HEK293T (cell line): ENCODE measurements around the gene ELL2.

Source experiments
- CTCF ChIA-PET: fragments of 350-600 bp; formaldehyde crosslinking; extraction: SDS; loops from one replicate; lab custom pipeline; 2021; ENCODE audit warnings: antibody characterized with exemption, inconsistent platforms; lab: Yijun Ruan, JAX
- POLR2A ChIA-PET: fragments of 350-600 bp; formaldehyde crosslinking; extraction: SDS; loops from one replicate; lab custom pipeline; 2020; ENCODE audit warnings: antibody characterized with exemption, inconsistent platforms; lab: Yijun Ruan, JAX
- DNase-seq: peaks from one replicate; pipeline ENCODE4 v3.0.0; 2012; ENCODE audit warnings: mixed read lengths; ENCODE audit errors: extremely low spot score
- ARNT ChIP-seq: fragments of 450-650 bp; IDR thresholded peaks from 2 replicates; pipeline ENCODE4 v1.6.1; 2017; ENCODE audit warnings: mild to moderate bottlenecking
- BHLHE40 ChIP-seq: fragments of 450-650 bp; IDR thresholded peaks from 2 replicates; pipeline ENCODE4 v1.6.1; 2016; ENCODE audit warnings: mild to moderate bottlenecking, moderate library complexity, borderline replicate concordance
- CTBP1 ChIP-seq: fragments of 450-650 bp; IDR thresholded peaks from 2 replicates; pipeline ENCODE4 v1.6.1; 2016; ENCODE audit warnings: borderline replicate concordance
- ELF4 ChIP-seq: fragments of 450-650 bp; IDR thresholded peaks from 2 replicates; pipeline ENCODE4 v1.6.1; 2017; ENCODE audit warnings: antibody characterized with exemption
- FOXA1 ChIP-seq: fragments of 450-650 bp; IDR thresholded peaks from 2 replicates; pipeline ENCODE4 v1.6.1; 2016; ENCODE audit warnings: mild to moderate bottlenecking
- FOXK2 ChIP-seq: fragments of 450-650 bp; IDR thresholded peaks from 2 replicates; pipeline ENCODE4 v1.6.1; 2016; ENCODE audit warnings: mild to moderate bottlenecking
- FOXM1 ChIP-seq: fragments of 450-650 bp; IDR thresholded peaks from 2 replicates; pipeline ENCODE4 v1.6.1; 2017; ENCODE audit warnings: mild to moderate bottlenecking, borderline replicate concordance
- HDGF ChIP-seq: fragments of 450-650 bp; IDR thresholded peaks from 2 replicates; pipeline ENCODE4 v1.6.1; 2017; ENCODE audit warnings: antibody characterized with exemption, borderline replicate concordance
- L3MBTL2 ChIP-seq: fragments of 450-650 bp; conservative IDR thresholded peaks from 2 replicates; pipeline ENCODE4 v1.6.1; 2016; ENCODE audit warnings: mild to moderate bottlenecking
- LEF1 ChIP-seq: fragments of 450-650 bp; IDR thresholded peaks from 2 replicates; pipeline ENCODE4 v1.6.1; 2017; ENCODE audit warnings: mild to moderate bottlenecking, borderline replicate concordance
- NFRKB ChIP-seq: fragments of 450-650 bp; IDR thresholded peaks from 2 replicates; pipeline ENCODE4 v1.6.1; 2016; ENCODE audit warnings: mild to moderate bottlenecking, moderate library complexity
- SP1 ChIP-seq: fragments of 450-650 bp; IDR thresholded peaks from 2 replicates; pipeline ENCODE4 v1.6.1; 2017
- SUZ12 ChIP-seq: fragments of 450-650 bp; IDR thresholded peaks from 2 replicates; pipeline ENCODE4 v1.6.1; 2016; ENCODE audit warnings: mild to moderate bottlenecking
- TARDBP ChIP-seq: fragments of 450-650 bp; IDR thresholded peaks from 2 replicates; pipeline ENCODE4 v1.6.1; 2016
- ZNF384 ChIP-seq: fragments of 450-650 bp; IDR thresholded peaks from 2 replicates; pipeline ENCODE4 v1.6.1; 2016
- TF ChIP-seq, protein P1 (sequence below): fragments of 450-650 bp; IDR thresholded peaks from 2 replicates; pipeline ENCODE4 v1.6.1; 2016

The ELL2 gene

DNA sequence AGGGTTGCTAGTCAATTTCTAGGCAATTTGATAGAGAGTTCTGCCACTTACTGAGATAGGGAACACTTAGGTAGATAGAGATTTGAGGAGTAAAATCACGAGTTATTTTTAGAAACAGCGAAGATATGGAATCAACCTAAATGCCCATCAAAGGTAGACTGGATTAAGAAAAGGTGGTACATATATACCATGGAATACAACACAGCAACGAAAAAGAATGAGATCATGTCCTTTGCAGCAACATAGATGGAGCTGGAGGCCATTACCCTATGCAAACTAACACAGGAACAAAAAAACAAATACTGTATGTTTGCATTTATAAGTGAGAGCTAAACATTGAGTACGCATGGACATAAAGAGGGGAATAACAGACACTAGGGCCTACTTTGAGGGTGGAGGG lies 9.7 kb downstream of the ELL2 start:
- TF ChIP-seq FOXA1 (no peak), FOXM1 (no peak), FOXK2 (no peak), HDGF (no peak), CTBP1 (no peak), ZNF384 (no peak), L3MBTL2 (no peak), SP1 (no peak), LEF1 (no peak), NFRKB (no peak), ARNT (no peak), TARDBP (no peak)
- DNase-seq = no peak
- POLR2A ChIA-PET = no interaction called here
- CTCF ChIA-PET = no interaction called here

DNA sequence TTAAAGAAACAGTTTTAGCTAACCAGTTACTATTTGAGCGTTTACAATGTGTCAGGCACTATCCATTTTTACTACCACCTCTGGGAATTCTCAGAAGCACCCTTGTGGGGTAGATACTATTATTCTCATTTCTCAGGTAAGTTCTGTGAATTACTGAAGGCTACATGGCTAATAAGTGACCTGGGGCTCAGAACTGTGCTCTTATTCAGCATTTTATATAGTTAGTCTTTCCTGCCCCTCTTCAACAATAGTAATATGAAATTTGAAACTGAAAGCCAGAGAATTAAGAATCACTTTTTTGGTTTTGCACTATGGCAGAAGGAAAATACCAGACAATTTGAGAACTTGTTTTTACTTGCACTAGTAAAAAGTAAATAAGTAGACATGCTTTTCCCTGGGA lies 11.8 kb downstream of the ELL2 start:
- no peak for TF ChIP-seq SP1
- no peak for TF ChIP-seq TARDBP
- TF ChIP-seq ZNF384 = no peak
- TF ChIP-seq FOXM1 = no peak
- no peak for TF ChIP-seq ELF4
- DNase-seq = no peak
- CTCF ChIA-PET = no interaction called here
- POLR2A ChIA-PET = no interaction called here

DNA sequence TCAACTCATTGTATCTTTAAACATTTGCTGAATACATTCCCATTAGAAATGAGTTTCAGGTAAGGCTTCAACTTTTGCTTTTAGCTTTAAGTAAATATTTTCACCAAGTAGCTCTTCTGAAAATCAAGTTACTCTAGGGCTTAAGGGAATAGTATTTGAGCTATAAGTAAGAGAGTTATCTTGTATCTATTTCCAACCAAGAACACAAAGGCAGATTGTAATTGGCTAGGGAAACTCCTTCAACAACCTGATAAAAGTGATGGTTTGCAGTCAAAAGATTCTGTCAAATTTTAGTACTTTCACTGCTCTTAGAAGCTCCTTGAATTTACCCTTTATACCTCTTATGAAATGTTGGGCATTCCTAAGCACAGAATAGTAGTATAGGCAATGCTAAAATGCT lies 13.0 kb downstream of the ELL2 start:
- no peak for TF ChIP-seq L3MBTL2
- no peak for TF ChIP-seq TARDBP
- TF ChIP-seq CTBP1 = no peak
- TF ChIP-seq FOXK2 = no peak
- no peak for TF ChIP-seq NFRKB
- TF ChIP-seq BHLHE40 = no peak
- no peak for TF ChIP-seq ARNT
- no peak for TF ChIP-seq SUZ12
- TF ChIP-seq FOXA1 = no peak
- TF ChIP-seq ZNF384 = no peak
- TF ChIP-seq, protein P1, sequence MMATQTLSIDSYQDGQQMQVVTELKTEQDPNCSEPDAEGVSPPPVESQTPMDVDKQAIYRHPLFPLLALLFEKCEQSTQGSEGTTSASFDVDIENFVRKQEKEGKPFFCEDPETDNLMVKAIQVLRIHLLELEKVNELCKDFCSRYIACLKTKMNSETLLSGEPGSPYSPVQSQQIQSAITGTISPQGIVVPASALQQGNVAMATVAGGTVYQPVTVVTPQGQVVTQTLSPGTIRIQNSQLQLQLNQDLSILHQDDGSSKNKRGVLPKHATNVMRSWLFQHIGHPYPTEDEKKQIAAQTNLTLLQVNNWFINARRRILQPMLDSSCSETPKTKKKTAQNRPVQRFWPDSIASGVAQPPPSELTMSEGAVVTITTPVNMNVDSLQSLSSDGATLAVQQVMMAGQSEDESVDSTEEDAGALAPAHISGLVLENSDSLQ = no peak
- no peak for TF ChIP-seq HDGF
- no peak for TF ChIP-seq ELF4
- ChIA-PET POLR2A (no interaction called here), CTCF (no interaction called here)
- DNase-seq = no peak

DNA sequence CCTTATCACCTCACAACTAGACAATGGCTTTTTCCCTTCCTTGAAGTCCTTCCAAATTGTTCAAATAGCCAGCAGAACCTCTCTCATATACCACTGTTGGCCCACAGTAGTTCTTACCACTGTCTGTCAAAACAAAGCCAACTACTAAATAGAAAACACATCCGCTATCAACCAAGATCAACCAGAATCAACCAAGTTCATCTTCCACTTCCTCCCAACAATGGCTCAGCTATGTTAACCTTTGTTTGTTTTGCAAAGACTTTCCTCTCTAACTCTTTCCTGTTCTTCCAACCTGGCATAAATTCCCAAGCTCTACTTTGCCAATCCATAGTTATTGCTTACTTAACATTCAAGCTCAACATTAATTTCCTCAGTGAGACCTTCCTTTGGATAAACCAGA lies 15.2 kb downstream of the ELL2 start:
- POLR2A ChIA-PET = no interaction called here

DNA sequence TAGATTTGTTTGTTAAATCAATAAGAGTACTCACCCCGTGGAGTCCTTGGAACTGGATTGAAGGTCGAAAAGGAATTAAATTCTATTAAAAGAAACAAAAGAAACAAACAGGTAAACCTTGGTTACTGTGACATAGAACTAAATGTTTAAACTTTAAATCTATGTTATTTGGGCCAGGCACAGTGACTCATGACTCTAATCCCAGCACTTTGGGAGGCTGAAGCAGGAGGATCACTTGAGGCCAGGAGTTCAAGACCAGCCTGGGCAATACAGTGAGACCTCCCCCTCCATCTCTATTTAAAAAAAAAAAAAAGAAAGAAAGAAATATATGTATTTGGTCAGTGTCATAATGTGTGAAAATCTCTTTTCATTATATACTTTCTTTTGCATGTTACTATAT lies 18.7 kb downstream of the ELL2 start:
- no peak for TF ChIP-seq FOXM1
- no peak for TF ChIP-seq L3MBTL2
- TF ChIP-seq, protein P1 = no peak
- ChIA-PET POLR2A (no interaction called here), CTCF (no interaction called here)
- no peak for DNase-seq

More for the DNA sequence above, 15.2 kb downstream of the ELL2 start:
- TF ChIP-seq BHLHE40 = no peak
- TF ChIP-seq SP1 = no peak
- TF ChIP-seq CTBP1 = no peak
- TF ChIP-seq, protein P1 = no peak
- TF ChIP-seq FOXK2 = no peak
- DNase-seq = no peak
- CTCF ChIA-PET = no interaction called here

DNA sequence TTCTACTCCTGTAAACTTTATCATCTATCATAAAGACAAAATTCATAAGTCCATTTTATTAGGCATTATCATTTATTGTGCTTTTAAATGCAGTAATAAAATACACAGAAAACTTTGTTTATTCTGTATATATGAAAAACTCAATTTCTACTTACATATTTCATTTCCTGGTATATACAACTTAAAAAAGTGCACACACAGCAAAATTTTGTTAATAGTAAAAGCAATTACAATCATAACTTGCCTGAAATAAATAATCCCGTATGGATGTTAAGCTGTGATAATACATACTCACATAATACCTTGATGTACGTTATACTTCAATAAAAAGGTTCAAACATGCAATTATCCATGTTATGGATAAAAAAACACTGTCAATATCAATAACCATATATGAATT lies 19.2 kb downstream of the ELL2 start:
- ChIA-PET POLR2A (no interaction called here), CTCF (no interaction called here)
- no peak for DNase-seq
- TF ChIP-seq, protein P1 = no peak
- TF ChIP-seq LEF1 = no peak

DNA sequence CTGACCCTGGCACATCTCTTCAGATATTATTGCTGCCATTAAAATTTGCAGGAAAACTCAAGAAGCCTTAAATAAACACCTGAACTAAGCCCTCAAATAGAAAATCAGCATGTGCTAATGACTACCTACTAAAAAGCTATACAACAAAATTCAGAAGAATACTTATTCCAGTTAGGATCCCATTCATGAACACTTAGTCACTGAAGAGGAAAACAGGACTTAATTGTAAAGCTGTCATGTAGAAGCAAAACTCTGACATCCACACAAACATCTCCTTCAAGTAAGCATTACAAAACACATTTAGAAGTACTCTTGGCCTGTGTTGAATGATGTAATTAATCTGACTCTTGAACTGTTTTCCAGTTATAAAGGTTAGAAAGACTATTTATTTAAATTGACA lies 19.9 kb downstream of the ELL2 start:
- ChIA-PET CTCF (no interaction called here), POLR2A (interaction anchor here (0.9 kb wide), 1 partner anchor 9 kb away, joined by 3 read pairs; no protein-coding TSS in a partner anchor)
- TF ChIP-seq FOXM1 = no peak
- TF ChIP-seq FOXK2 = no peak
- no peak for TF ChIP-seq ELF4
- TF ChIP-seq BHLHE40 = no peak
- no peak for TF ChIP-seq HDGF
- TF ChIP-seq LEF1 = no peak
- no peak for TF ChIP-seq NFRKB
- no peak for TF ChIP-seq CTBP1
- no peak for TF ChIP-seq SP1
- TF ChIP-seq ZNF384 = no peak
- no peak for TF ChIP-seq L3MBTL2
- no peak for TF ChIP-seq SUZ12
- no peak for TF ChIP-seq ARNT
- TF ChIP-seq TARDBP = no peak
- TF ChIP-seq, protein P1 = no peak
- TF ChIP-seq FOXA1 = no peak
- no peak for DNase-seq
